Activated T-cell treated with anti-CD3 and anti-CD28 coated beads, Interleukin-2, amount 50 U/mL, for 4 hours (primary cell): ENCODE data around the gene ACBD6. TPM values are rescaled to one million over a fixed set of nuclear protein-coding genes. Genes with fewer than 3 reads are reported as not detected.
"Not testable (repeated sequence)": the region's sequence is repeated elsewhere in the genome, so short reads cannot be mapped to it uniquely, and the experiment has no call there.

Experiments
- ATAC-seq, 2 donors: fragments of 200-7000 bp; cut with Tn5 transposase; one replicate each; pipeline ENCODE4 v1.10.0; 2021
- DNase-seq: peaks from one replicate; pipeline ENCODE4 v3.0.0-alpha.2; 2020
- H3K27me3 Mint-ChIP-seq: one replicate; pipeline ENCODE4 v1.8.0; 2021; ENCODE audit warnings: low read depth, mixed read lengths
- H3K36me3 Mint-ChIP-seq: one replicate; pipeline ENCODE4 v1.8.0; 2022; ENCODE audit warnings: mixed read lengths; ENCODE audit not compliant: insufficient read depth
- H3K4me1 Mint-ChIP-seq: one replicate; pipeline ENCODE4 v1.8.0; 2021; ENCODE audit warnings: low read depth, mixed read lengths
- H3K4me3 Mint-ChIP-seq: one replicate; pipeline ENCODE4 v1.8.0; 2021; ENCODE audit warnings: mild to moderate bottlenecking, moderate library complexity, mixed read lengths
- H3K9me3 Mint-ChIP-seq: one replicate; pipeline ENCODE4 v1.8.0; 2021; ENCODE audit warnings: mixed read lengths
- total RNA-seq, 3 donors: library from RNA; stranded (reverse); gene quantifications; one replicate each; pipeline ENCODE4 v1.2.1, GENCODE V29; 2021

The ACBD6 gene
- total RNA-seq, 3 donors from 2014 or later, result 54.9 to 63.6 (median 60.7) TPM

GRCh38 chr1:180489313-180489712, 13.1 kb downstream of the ACBD6 start:
- peaks cover 8% of the 10 kb centered on the region for H3K4me1 Mint-ChIP-seq
- ATAC-seq (no peak), DNase-seq (no peak)
- no peaks in the 10 kb centered on the region for H3K9me3 Mint-ChIP-seq
- H3K27me3 Mint-ChIP-seq, result no peaks in the 10 kb centered on the region
- H3K4me3 Mint-ChIP-seq, result no peak overlapping the region
- peaks cover 30% of the 10 kb centered on the region for H3K36me3 Mint-ChIP-seq

- Mint-ChIP-seq H3K36me3 (peaks cover 30% of the 10 kb centered on the region), H3K9me3 (no peaks in the 10 kb centered on the region), H3K4me3 (no peak overlapping the region), H3K4me1 (peaks cover 8% of the 10 kb centered on the region), H3K27me3 (no peaks in the 10 kb centered on the region)
- DNase-seq, result no peak
- no peak for ATAC-seq
Measured at GRCh38 chr1:180488661-180489060, 13.7 kb downstream of the ACBD6 start.

GRCh38 chr1:180486092-180486491, 16.3 kb downstream of the ACBD6 start:
- no peak for DNase-seq
- Mint-ChIP-seq H3K36me3 (peaks cover 22% of the 10 kb centered on the region), H3K4me1 (peaks cover 17% of the 10 kb centered on the region), H3K9me3 (no peaks in the 10 kb centered on the region), H3K27me3 (no peaks in the 10 kb centered on the region), H3K4me3 (no peak overlapping the region)
- ATAC-seq, result no peak

- H3K4me1 Mint-ChIP-seq, result peaks cover 17% of the 10 kb centered on the region
- no peaks in the 10 kb centered on the region for H3K9me3 Mint-ChIP-seq
- DNase-seq (no peak), ATAC-seq (no peak)
- H3K36me3 Mint-ChIP-seq, result peaks cover 26% of the 10 kb centered on the region
- no peak overlapping the region for H3K4me3 Mint-ChIP-seq
- H3K27me3 Mint-ChIP-seq, result no peaks in the 10 kb centered on the region
Measured at GRCh38 chr1:180484490-180484889, 17.9 kb downstream of the ACBD6 start.

- H3K4me1 Mint-ChIP-seq, result peaks cover 17% of the 10 kb centered on the region
- no peak overlapping the region for H3K4me3 Mint-ChIP-seq
- peaks cover 31% of the 10 kb centered on the region for H3K36me3 Mint-ChIP-seq
- no peak for ATAC-seq
- no peaks in the 10 kb centered on the region for H3K9me3 Mint-ChIP-seq
- no peaks in the 10 kb centered on the region for H3K27me3 Mint-ChIP-seq
- no peak for DNase-seq
Measured at GRCh38 chr1:180482425-180483275, 19.7 kb downstream of the ACBD6 start.

GRCh38 chr1:180470031-180470430, 32.3 kb downstream of the ACBD6 start:
- peaks cover 34% of the 10 kb centered on the region for H3K36me3 Mint-ChIP-seq
- ATAC-seq, result no peak
- peaks cover 14% of the 10 kb centered on the region for H3K4me1 Mint-ChIP-seq
- H3K9me3 Mint-ChIP-seq, result peaks cover 7% of the 10 kb centered on the region
- no peaks in the 10 kb centered on the region for H3K27me3 Mint-ChIP-seq
- H3K4me3 Mint-ChIP-seq, result no peak overlapping the region
- DNase-seq, result no peak

GRCh38 chr1:180468311-180468710, 34.1 kb downstream of the ACBD6 start:
- Mint-ChIP-seq H3K27me3 (no peaks in the 10 kb centered on the region), H3K4me3 (no peak overlapping the region), H3K9me3 (peaks cover 23% of the 10 kb centered on the region), H3K4me1 (peaks cover 18% of the 10 kb centered on the region), H3K36me3 (peaks cover 43% of the 10 kb centered on the region)
- ATAC-seq, result no peak
- no peak for DNase-seq

GRCh38 chr1:180462102-180462501, 40.3 kb downstream of the ACBD6 start:
- DNase-seq (no peak), ATAC-seq (no peak)

GRCh38 chr1:180461682-180462081, 40.7 kb downstream of the ACBD6 start:
- DNase-seq, H3K4me3 Mint-ChIP-seq, ATAC-seq, H3K27me3 Mint-ChIP-seq: not testable (repeated sequence)
- peaks cover 48% of the 10 kb centered on the region for H3K9me3 Mint-ChIP-seq
- peaks cover 19% of the 10 kb centered on the region for H3K4me1 Mint-ChIP-seq
- H3K36me3 Mint-ChIP-seq, result peaks cover 61% of the 10 kb centered on the region

More at GRCh38 chr1:180462102-180462501, 40.3 kb downstream of the ACBD6 start:
- peaks cover 19% of the 10 kb centered on the region for H3K4me1 Mint-ChIP-seq
- no peak overlapping the region for H3K4me3 Mint-ChIP-seq
- no peaks in the 10 kb centered on the region for H3K27me3 Mint-ChIP-seq
- peaks cover 57% of the 10 kb centered on the region for H3K36me3 Mint-ChIP-seq
- peaks cover 48% of the 10 kb centered on the region for H3K9me3 Mint-ChIP-seq

- H3K27me3 Mint-ChIP-seq, result no peaks in the 10 kb centered on the region
- H3K36me3 Mint-ChIP-seq, result peaks cover 62% of the 10 kb centered on the region
- ATAC-seq, result no peak
Measured at GRCh38 chr1:180458807-180459206, 43.6 kb downstream of the ACBD6 start.

GRCh38 chr1:180456191-180456590, 46.2 kb downstream of the ACBD6 start:
- DNase-seq, result no peak
- Mint-ChIP-seq H3K36me3 (peaks cover 55% of the 10 kb centered on the region), H3K9me3 (peaks cover 30% of the 10 kb centered on the region), H3K4me1 (peaks cover 17% of the 10 kb centered on the region), H3K4me3 (no peak overlapping the region), H3K27me3 (no peaks in the 10 kb centered on the region)
- ATAC-seq, result no peak

More at GRCh38 chr1:180458807-180459206, 43.6 kb downstream of the ACBD6 start:
- H3K4me3 Mint-ChIP-seq, result no peak overlapping the region
- peaks cover 15% of the 10 kb centered on the region for H3K4me1 Mint-ChIP-seq
- no peak for DNase-seq
- H3K9me3 Mint-ChIP-seq, result peaks cover 34% of the 10 kb centered on the region

- ATAC-seq (no peak), DNase-seq (no peak)
- Mint-ChIP-seq H3K4me1 (peaks cover 12% of the 10 kb centered on the region), H3K9me3 (peaks cover 24% of the 10 kb centered on the region), H3K4me3 (no peak overlapping the region), H3K27me3 (no peaks in the 10 kb centered on the region), H3K36me3 (peaks cover 44% of the 10 kb centered on the region)
Measured at GRCh38 chr1:180451504-180451903, 50.9 kb downstream of the ACBD6 start.

- no peak for ATAC-seq
- H3K36me3 Mint-ChIP-seq, result peaks cover 20% of the 10 kb centered on the region
Measured at GRCh38 chr1:180444522-180444921, 57.9 kb downstream of the ACBD6 start.

GRCh38 chr1:180440335-180440734, 62.0 kb downstream of the ACBD6 start:
- H3K27me3 Mint-ChIP-seq, result no peaks in the 10 kb centered on the region

More at GRCh38 chr1:180444522-180444921, 57.9 kb downstream of the ACBD6 start:
- Mint-ChIP-seq H3K4me1 (peaks cover 3% of the 10 kb centered on the region), H3K9me3 (peaks cover 10% of the 10 kb centered on the region), H3K4me3 (no peak overlapping the region), H3K27me3 (no peaks in the 10 kb centered on the region)
- no peak for DNase-seq

GRCh38 chr1:180435566-180435965, 66.8 kb downstream of the ACBD6 start:
- Mint-ChIP-seq H3K9me3 (peaks cover 4% of the 10 kb centered on the region), H3K27me3 (no peaks in the 10 kb centered on the region), H3K4me1 (peaks cover 10% of the 10 kb centered on the region), H3K4me3 (no peak overlapping the region), H3K36me3 (peaks cover 41% of the 10 kb centered on the region)
- ATAC-seq, result no peak
- no peak for DNase-seq

More at GRCh38 chr1:180440335-180440734, 62.0 kb downstream of the ACBD6 start:
- Mint-ChIP-seq H3K4me3 (no peak overlapping the region), H3K4me1 (no peaks in the 10 kb centered on the region), H3K9me3 (peaks cover 10% of the 10 kb centered on the region), H3K36me3 (peaks cover 43% of the 10 kb centered on the region)
- ATAC-seq (no peak), DNase-seq (no peak)
